Smooth muscle cell of the coronary artery (primary cell): ENCODE data around the gene TXNDC8. TPM values are rescaled to one million over a fixed set of nuclear protein-coding genes. Genes with fewer than 3 reads are reported as not detected.

Experiments
- total RNA-seq: library from RNA; depleted of rRNA; stranded (reverse); fragments of >200 nt; gene quantifications from 2 replicates; pipeline ENCODE4 v1.2.3, GENCODE V29; 2014; ENCODE audit warnings: low replicate concordance

Gene TXNDC8
- total RNA-seq = not detected in 2 replicates

GRCh38 chr9:110337727-110338126 is at the start of gene TXNDC8:
TSS of gene TXNDC8 (minus strand) at chr9:110337863.

GRCh38 chr9:110256380-110257096 is 81.1 kb downstream of the TXNDC8 start, which contains the start of gene TXN:
TSS of gene TXN (minus strand) at chr9:110256507. CDS start at chr9:110256435, 72 bp downstream.

Other genes with a start within 250 kb of the TXNDC8 start
- gene C9orf152, start 129.7 kb downstream of the TXNDC8 start, total RNA-seq = under 0.01 TPM in 1 of 2 replicates, not detected in the other
- gene TXN, start 81.4 kb downstream of the TXNDC8 start, total RNA-seq = 271 and 415 TPM in 2 replicates
- gene SVEP1, start 241.9 kb upstream of the TXNDC8 start, total RNA-seq = 9.8 and 150 TPM in 2 replicates